A673 (cell line): ENCODE data around the gene CTPS2.

ENCODE experiments used
- CTCF ChIP-seq: fragments of 300-800, 200-600 bp; sonication (generic); conservative IDR thresholded peaks from 2 replicates; pipeline ENCODE4 v1.5.1; 2017; ENCODE audit warnings: low read depth, mild to moderate bottlenecking, antibody characterized with exemption, low read length, moderate library complexity, mixed read lengths
- EZH2 ChIP-seq: fragments of 200-600 bp; sonication (generic); IDR thresholded peaks from 2 replicates; pipeline ENCODE4 v1.6.1; 2017; ENCODE audit warnings: borderline replicate concordance, low read depth, mild to moderate bottlenecking, mixed read lengths, antibody characterized with exemption, low read length; ENCODE audit not compliant: poor library complexity, severe bottlenecking

- TF ChIP-seq CTCF (no peak), EZH2 (no peak)
Measured at GRCh38 chrX:16714504-16714903, 2.0 kb upstream of the CTPS2 start.
